Ascending aorta (tissue), 2 donors: ENCODE measurements around the gene C3. TPM values are rescaled to one million over a fixed set of nuclear protein-coding genes. Genes with fewer than 3 reads are reported as not detected.
"Not testable (repeated sequence)": the region's sequence is repeated elsewhere in the genome, so short reads cannot be mapped to it uniquely, and the experiment has no call there.

Experiments used
- DNase-seq, 2 donors: peaks; one replicate each; pipeline ENCODE4 v3.0.0-alpha.2; 2019; ENCODE audit warnings: low spot score in 2 of 2
- H3K27ac ChIP-seq, 2 donors: fragments of 200-600 bp; sonication (generic); one replicate each; pipeline ENCODE4 v1.5.1; 2016 to 2017; ENCODE audit warnings: mild to moderate bottlenecking in 1 of 2
- H3K27me3 ChIP-seq: fragments of 200-600 bp; sonication (generic); one replicate; pipeline ENCODE4 v1.5.1; 2017
- H3K36me3 ChIP-seq, 2 donors: fragments of 200-600 bp; sonication (generic); one replicate each; pipeline ENCODE4 v1.5.1; 2016
- H3K4me1 ChIP-seq, 2 donors: fragments of 200-600 bp; sonication (generic); one replicate each; pipeline ENCODE4 v1.5.1; 2016 to 2017; ENCODE audit warnings: mild to moderate bottlenecking in 1 of 2
- H3K4me3 ChIP-seq, 2 donors: fragments of 200-600 bp; sonication (generic); one replicate each; pipeline ENCODE4 v1.5.1; 2016 to 2017; ENCODE audit warnings: mild to moderate bottlenecking in 1 of 2
- H3K9me3 ChIP-seq, 2 donors: fragments of 200-600 bp; sonication (generic); one replicate each; pipeline ENCODE4 v1.5.1; 2016
- CTCF ChIP-seq, 3 experiments: fragments of 200-600 bp in 2 of 3; fragments of 450-650 bp in 1 of 3; sonication (generic) in 2 of 3; IDR thresholded peaks; one replicate each; pipeline ENCODE4 v1.5.1; 2016 to 2019; ENCODE audit warnings: antibody characterized with exemption in 3 of 3, mild to moderate bottlenecking in 1 of 3, moderate library complexity in 1 of 3
- intact Hi-C: fragments of 100-400 bp; cut with DNase I; formaldehyde crosslinking; loops from one replicate; pipeline ENCODE4 v1.15.1; 2023
- total RNA-seq: library from RNA; depleted of rRNA; stranded (reverse); fragments of >200 nt; gene quantifications from one replicate; pipeline ENCODE4 v1.1.0, GENCODE V29; 2016

The C3 gene
- total RNA-seq, 1 donor from 2014 or later, result 2,421 TPM

DNA sequence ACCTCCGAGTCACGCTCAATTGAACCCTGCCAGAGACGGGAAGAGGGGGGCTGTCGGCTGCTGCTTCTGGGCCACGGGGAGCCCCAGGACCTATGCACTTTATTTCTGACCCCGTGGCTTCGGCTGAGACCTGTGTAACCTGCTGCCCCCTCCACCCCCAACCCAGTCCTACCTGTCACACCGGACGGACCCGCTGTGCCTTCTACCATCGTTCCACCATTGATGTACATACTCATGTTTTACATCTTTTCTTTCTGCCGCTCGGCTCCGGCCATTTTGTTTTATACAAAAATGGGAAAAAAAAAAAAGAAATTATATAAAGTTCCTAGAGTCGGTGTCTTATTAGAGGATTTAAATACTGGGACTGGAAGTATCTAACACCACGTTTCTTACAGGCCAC lies 30.7 kb upstream of the C3 start:
- no peaks in the 10 kb centered on the region for H3K27me3 ChIP-seq
- H3K4me1 ChIP-seq, result peaks cover 0 to 8% of the 10 kb centered on the region in 2 donors
- H3K9me3 ChIP-seq, result no peaks in the 10 kb centered on the region
- H3K36me3 ChIP-seq, result peaks cover 58 to 61% of the 10 kb centered on the region in 2 donors
- intact Hi-C loops, result loop anchor here (5.0 kb wide), 1 partner anchor 111 kb away; no protein-coding TSS in a partner anchor
- no peak overlapping the region for H3K27ac ChIP-seq
- no peak overlapping the region for H3K4me3 ChIP-seq
- no peak for DNase-seq
- TF ChIP-seq CTCF (IDR thresholded peaks at IDR 0.05), result no peak

GRCh38 chr19:6750062-6750461 lies 29.6 kb upstream of the C3 start:
- Histone ChIP-seq H3K36me3 (peaks cover 59 to 69% of the 10 kb centered on the region in 2 donors), H3K9me3 (no peaks in the 10 kb centered on the region), H3K4me3 (no peak overlapping the region), H3K4me1 (peaks cover 5 to 13% of the 10 kb centered on the region in 2 donors), H3K27me3 (no peaks in the 10 kb centered on the region), H3K27ac (no peak overlapping the region)
- intact Hi-C loops, result loop anchor here (5.0 kb wide), 1 partner anchor 112 kb away; no protein-coding TSS in a partner anchor
- no peak for DNase-seq
- no peak for TF ChIP-seq CTCF (IDR thresholded peaks at IDR 0.05)

DNA sequence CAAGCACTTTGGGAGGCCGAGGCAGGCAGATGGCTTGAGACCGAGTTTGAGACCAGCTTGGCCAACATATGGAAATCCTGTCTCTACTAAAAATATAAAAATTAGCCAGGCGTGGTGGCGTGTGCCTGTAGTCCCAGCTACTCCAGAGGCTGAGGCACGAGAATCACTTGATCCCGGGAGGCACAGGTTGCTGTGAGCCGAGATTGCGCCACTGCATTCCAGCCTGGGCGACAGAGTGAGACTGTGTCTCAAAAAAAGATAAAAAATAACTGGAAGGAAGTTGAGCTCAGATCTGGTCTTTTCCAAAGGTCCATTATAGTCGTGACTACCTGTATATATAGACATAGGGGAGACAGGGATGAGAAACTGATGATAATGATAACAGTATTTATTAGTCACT lies 28.1 kb upstream of the C3 start:
- H3K27ac ChIP-seq, result not testable (repeated sequence)
- peaks cover 5 to 29% of the 10 kb centered on the region in 2 donors for H3K4me1 ChIP-seq

GRCh38 chr19:6745965-6746364 lies 25.5 kb upstream of the C3 start:
- Histone ChIP-seq H3K27ac (peak overlapping the region; percentile 84 to 86), H3K4me3 (no peak overlapping the region), H3K27me3 (no peaks in the 10 kb centered on the region), H3K36me3 (peaks cover 52 to 67% of the 10 kb centered on the region in 2 donors), H3K4me1 (peaks cover 5 to 33% of the 10 kb centered on the region in 2 donors), H3K9me3 (no peaks in the 10 kb centered on the region)
- TF ChIP-seq CTCF (IDR thresholded peaks at IDR 0.05), result no peak
- intact Hi-C loops, result loop anchor here (10.0 kb wide), 2 partner anchors 841 to 1079 kb away; partner anchors contain the start of genes NDUFA11 and VMAC
- DNase-seq, result no peak

More for the DNA sequence above, 28.1 kb upstream of the C3 start:
- DNase-seq, H3K4me3 ChIP-seq, H3K27me3 ChIP-seq, H3K9me3 ChIP-seq: not testable (repeated sequence)
- intact Hi-C loops, result loop anchor here (10.0 kb wide), 2 partner anchors 844 to 1076 kb away; partner anchors contain the start of genes NDUFA11 and VMAC
- H3K36me3 ChIP-seq, result peaks cover 61 to 74% of the 10 kb centered on the region in 2 donors

DNA sequence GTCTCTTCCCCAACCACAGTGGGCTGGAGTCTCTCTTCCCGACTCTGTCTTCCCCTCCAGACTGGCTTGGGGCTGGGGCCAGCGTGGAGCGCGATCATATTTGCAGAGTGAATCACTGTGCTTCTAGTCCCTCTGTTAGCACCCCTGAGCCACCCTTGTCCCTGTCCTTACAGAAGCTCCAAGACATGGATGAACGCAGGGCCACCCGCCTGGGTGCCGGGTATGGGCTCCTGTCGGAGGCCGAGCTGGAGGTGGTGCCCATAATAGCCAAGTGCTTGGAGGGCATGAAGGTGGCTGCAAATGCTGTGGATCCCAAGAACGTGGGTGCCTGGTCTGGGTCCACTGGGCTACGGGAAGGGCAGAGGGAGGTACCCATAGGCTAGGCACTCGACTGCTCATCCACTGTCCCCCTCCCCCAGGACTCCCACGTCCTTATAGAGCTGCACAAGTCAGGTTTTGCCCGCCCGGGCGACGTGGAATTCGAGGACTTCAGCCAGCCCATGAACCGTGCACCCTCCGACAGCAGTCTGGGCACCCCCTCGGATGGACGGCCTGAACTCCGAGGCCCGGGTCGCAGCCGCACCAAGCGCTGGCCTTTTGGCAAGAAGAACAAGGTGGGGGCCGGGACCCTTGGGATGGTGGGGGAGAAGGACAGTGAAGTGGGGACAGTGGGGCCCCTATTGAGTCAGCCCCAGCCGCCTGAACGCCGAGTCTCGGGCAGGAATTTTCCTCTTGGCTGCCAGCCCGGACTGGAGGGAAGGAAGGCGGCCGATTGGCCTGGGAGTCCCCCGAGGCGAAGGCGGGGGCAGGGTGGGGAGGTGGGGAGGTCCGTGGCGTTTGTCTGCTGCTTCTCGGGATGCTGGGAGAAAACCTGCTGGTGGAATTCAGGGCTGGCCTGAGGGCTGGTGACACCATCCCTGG lies 24.2 kb upstream of the C3 start:
- Histone ChIP-seq H3K27me3 (no peaks in the 10 kb centered on the region), H3K4me3 (peak overlapping the region in 1 of 2 donors; percentile 31), H3K36me3 (peaks cover 39 to 54% of the 10 kb centered on the region in 2 donors), H3K27ac (peak overlapping the region; percentile 84 to 86), H3K4me1 (peaks cover 5 to 33% of the 10 kb centered on the region in 2 donors), H3K9me3 (no peaks in the 10 kb centered on the region)
- peak; percentile 52 to 90 for DNase-seq
- intact Hi-C loops, result loop anchor here (5.0 to 10.0 kb wide), 3 partner anchors 453 to 1080 kb away; partner anchors contain the start of genes NDUFA11 and VMAC
- no peak for TF ChIP-seq CTCF (IDR thresholded peaks at IDR 0.05)
